Sigmoid colon (tissue), 7 donors: Measurements from ENCODE around the gene CADM4. TPM values are rescaled to one million over a fixed set of nuclear protein-coding genes. Genes with fewer than 3 reads are reported as not detected.
"Not testable (repeated sequence)": the region's sequence is repeated elsewhere in the genome, so short reads cannot be mapped to it uniquely, and the experiment has no call there.

Experiments used
- DNase-seq: peaks from one replicate; pipeline ENCODE4 v3.0.0-alpha.2; 2019
- H3K27ac ChIP-seq, 4 donors: fragments of 200-600 bp; sonication (generic); one replicate each; pipeline ENCODE4 v1.5.1; 2016 to 2019; ENCODE audit warnings: mild to moderate bottlenecking in 1 of 4
- H3K27me3 ChIP-seq, 3 donors: fragments of 200-600 bp; sonication (generic); one replicate each; pipeline ENCODE4 v1.5.1; 2019; ENCODE audit warnings: mild to moderate bottlenecking in 1 of 3
- H3K36me3 ChIP-seq, 4 donors: fragments of 200-600 bp; sonication (generic); one replicate each; pipeline ENCODE4 v1.5.1; 2016 to 2019
- H3K4me1 ChIP-seq, 4 donors: fragments of 200-600 bp; sonication (generic); one replicate each; pipeline ENCODE4 v1.5.1; 2017 to 2019
- H3K4me3 ChIP-seq, 4 donors: fragments of 200-600 bp; sonication (generic); one replicate each; pipeline ENCODE4 v1.5.1; 2017 to 2019; ENCODE audit warnings: mild to moderate bottlenecking in 2 of 4, moderate library complexity in 1 of 4
- H3K9me3 ChIP-seq, 4 donors: fragments of 200-600 bp in 3 of 4; sonication (generic) in 3 of 4; one replicate each; pipeline versions ENCODE4 v1.5.1 to v1.6.1; 2013 to 2019
- CTCF ChIP-seq, 4 experiments: fragments of 450-650 bp in 3 of 4; fragments of 200-600 bp in 1 of 4; IDR thresholded peaks; one replicate each; pipeline ENCODE4 v1.5.1; 2016 to 2019; ENCODE audit warnings: antibody characterized with exemption in 4 of 4, mild to moderate bottlenecking in 3 of 4, moderate library complexity in 2 of 4
- EP300 ChIP-seq, 4 donors: sonication (generic); formaldehyde crosslinking; IDR thresholded peaks; one replicate each; pipeline ENCODE4 v1.6.1; 2017; ENCODE audit warnings: antibody characterized with exemption in 4 of 4
- POLR2A ChIP-seq, 2 donors: fragments of 450-650 bp; IDR thresholded peaks; one replicate each; pipeline ENCODE4 v1.6.1; 2016; ENCODE audit warnings: antibody characterized with exemption in 2 of 2, mild to moderate bottlenecking in 2 of 2, moderate library complexity in 2 of 2
- POLR2AphosphoS5 ChIP-seq, 4 donors: sonication (generic); formaldehyde crosslinking; IDR thresholded peaks; one replicate each; pipeline ENCODE4 v1.6.1; 2017; ENCODE audit warnings: antibody characterized with exemption in 4 of 4
- WGBS, 2 donors: extraction: QIAGEN DNeasy Blood & Tissue Kit; methylation state at CpG; one replicate each; pipeline ENCODE4 v1.1.7; 2013; 5-methylcytosine and 5-hydroxymethylcytosine counted together
- intact Hi-C: fragments of 100-400 bp; cut with DNase I; formaldehyde crosslinking; loops from one replicate; pipeline ENCODE4 v1.15.1; 2023
- polyA plus RNA-seq, 3 donors: library from polyadenylated mRNA; stranded (reverse); fragments of 200-250 nt; gene quantifications; one replicate each; pipeline ENCODE4 v1.2.3, GENCODE V29; 2013
- total RNA-seq, 4 donors: library from RNA; depleted of rRNA; stranded (reverse); fragments of >200 nt; gene quantifications; one replicate each; pipeline ENCODE4 v1.1.0, GENCODE V29; 2016
- donor health status: healthy with polysubstance abuse.
- donor health status: Bipolar disorder and iron deficiency.
- donor health status: healthy.

CADM4 gene
- total and polyA plus RNA-seq, 7 donors, result 0.92 to 21.7 (median 16.4) TPM

DNA sequence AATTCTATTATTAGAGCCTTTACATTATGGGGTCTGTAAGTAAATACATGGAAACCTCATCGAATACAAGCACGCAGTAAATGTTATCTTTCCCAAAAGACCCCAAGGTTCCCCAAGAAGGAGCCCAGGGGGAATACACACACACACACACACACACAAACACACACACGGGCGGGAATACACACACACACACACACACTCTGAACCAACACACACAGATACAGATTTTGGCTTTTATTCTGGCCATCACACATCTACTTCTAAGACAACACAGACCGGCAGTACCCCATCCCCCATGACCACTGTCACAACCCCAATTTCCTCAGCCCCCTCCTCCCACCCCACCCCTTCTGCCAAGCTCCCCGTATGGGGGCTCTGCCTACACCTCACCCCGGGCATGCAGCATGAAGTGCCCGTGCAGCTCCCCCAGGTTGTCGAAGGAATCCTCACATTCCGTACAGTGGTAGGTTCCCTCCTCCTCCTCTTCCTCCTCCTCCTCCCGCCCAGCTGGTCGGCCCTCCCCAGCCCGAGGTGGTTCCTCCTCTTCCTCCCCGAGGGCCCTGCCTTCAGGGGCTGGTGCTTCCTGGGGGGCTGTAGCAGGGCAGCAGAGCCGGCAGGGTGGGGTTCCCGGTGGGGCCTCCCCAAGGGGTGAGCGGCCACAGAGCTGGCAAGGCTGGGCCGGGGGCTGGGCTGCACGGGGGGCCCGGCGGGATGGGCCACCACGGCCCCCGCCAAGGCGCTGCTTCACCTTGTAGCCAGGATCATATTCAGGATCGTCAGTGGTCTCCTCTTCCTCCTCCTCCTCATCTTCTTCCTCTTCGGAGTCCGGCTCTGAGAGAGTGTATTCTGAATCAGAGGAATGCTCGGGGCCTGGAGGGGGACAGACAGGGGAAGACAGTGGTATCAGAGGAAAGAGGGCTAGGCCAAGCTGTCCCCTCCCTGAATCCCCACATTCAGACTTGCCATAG, 32.1 kb downstream of the CADM4 start:
- WGBS, 2 donors, result 63 to 85% methylated on average over 28 of the region's 28 CpGs
- Histone ChIP-seq H3K4me3 (no peak overlapping the region), H3K36me3 (peaks cover 0 to 38% (median 16%) of the 10 kb centered on the region in 4 donors), H3K4me1 (no peaks in the 10 kb centered on the region), H3K9me3 (no peaks in the 10 kb centered on the region), H3K27me3 (no peaks in the 10 kb centered on the region), H3K27ac (no peak overlapping the region)
- no peak for DNase-seq
- intact Hi-C loops, result no loop called here
- TF ChIP-seq EP300 (IDR thresholded peaks at IDR 0.05) (no peak), CTCF (IDR thresholded peaks at IDR 0.05) (no peak), POLR2A (IDR thresholded peaks at IDR 0.05) (no peak), POLR2AphosphoS5 (IDR thresholded peaks at IDR 0.05) (no peak)

DNA sequence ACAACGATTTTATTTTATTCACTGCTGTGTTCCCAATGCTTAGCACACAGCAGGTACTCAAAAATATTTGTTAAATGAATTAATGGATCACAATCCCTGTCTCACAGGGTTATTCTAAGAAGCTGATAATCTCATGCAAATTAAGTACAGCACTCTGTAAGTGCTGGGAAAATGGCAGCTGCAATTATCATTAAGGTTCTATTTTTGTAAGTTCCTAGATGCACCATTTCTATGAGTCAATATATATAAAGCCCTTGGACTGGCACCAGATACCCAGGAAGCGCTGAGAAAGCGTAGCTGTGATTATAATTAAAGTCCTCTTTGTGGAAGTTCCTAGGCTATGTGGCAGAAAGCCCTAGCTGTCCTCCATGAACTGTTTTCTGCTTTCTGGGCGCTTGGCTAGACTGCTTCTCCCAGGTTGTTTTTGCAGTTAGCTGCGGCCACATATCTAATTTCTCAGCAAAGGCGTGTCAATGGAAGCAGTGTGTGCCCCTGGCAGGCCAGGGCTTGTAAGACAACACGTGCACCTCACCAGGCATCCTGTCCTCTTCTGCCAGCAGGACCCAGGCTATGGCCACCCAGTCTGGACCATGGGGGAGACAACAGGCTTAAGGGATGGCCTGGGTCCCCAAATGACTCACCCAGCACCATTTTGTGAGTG, 33.0 kb downstream of the CADM4 start:
- peaks cover 0 to 38% (median 10%) of the 10 kb centered on the region in 4 donors for H3K36me3 ChIP-seq
- no peak for DNase-seq
- no peaks in the 10 kb centered on the region for H3K27me3 ChIP-seq
- no peak overlapping the region for H3K4me3 ChIP-seq
- H3K9me3 ChIP-seq, result no peaks in the 10 kb centered on the region
- 89 to 95% methylated on average over 7 of the region's 7 CpGs for WGBS, 2 donors
- H3K4me1 ChIP-seq, result no peaks in the 10 kb centered on the region
- no peak for TF ChIP-seq EP300 (IDR thresholded peaks at IDR 0.05)
- intact Hi-C loops, result no loop called here
- no peak overlapping the region for H3K27ac ChIP-seq

DNA sequence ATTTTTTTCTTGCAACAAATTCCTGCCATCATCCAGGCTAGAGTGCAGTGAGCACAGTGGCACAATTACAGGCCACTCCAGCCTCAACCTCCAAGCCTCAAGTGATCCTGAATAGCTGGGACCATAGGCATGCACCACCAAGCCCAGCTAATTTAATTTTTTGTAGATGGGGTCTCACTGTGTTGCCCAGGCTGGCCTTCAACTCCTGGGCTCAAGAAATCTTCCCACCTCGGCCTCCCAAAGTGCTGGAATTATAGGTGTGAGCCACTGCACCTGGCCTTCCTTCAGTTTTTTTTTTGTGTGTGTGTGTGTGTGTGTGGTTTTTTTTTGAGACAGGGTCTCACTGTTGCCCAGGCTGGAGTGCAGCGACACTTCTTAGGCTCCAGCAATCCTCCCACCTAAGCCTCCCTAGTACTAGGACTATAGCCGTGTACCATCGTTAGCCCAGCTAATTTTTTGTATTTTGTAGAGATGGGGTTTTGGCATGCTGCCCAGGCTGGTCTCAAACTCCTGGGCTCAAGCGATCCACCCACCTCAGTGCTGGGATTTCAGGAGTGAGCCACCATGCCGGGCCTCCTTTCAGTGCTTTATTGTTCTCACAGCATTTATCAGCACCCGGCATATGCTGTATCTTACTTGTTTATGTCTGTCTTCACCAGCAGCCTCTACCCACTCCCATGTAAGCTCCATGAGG, 33.6 kb downstream of the CADM4 start:
- H3K4me1 ChIP-seq, result no peaks in the 10 kb centered on the region
- intact Hi-C loops, result no loop called here
- H3K27ac ChIP-seq, result no peak overlapping the region
- no peak for TF ChIP-seq POLR2AphosphoS5 (IDR thresholded peaks at IDR 0.05)
- TF ChIP-seq EP300 (IDR thresholded peaks at IDR 0.05), result no peak
- TF ChIP-seq CTCF (IDR thresholded peaks at IDR 0.05), result no peak
- no peak for TF ChIP-seq POLR2A (IDR thresholded peaks at IDR 0.05)
- no peaks in the 10 kb centered on the region for H3K27me3 ChIP-seq
- H3K4me3 ChIP-seq, result no peak overlapping the region
- WGBS, 2 donors, result 84 to 86% methylated on average over 7 of the region's 7 CpGs
- peaks cover 0 to 42% (median 10%) of the 10 kb centered on the region in 4 donors for H3K36me3 ChIP-seq
- no peak for DNase-seq
- no peaks in the 10 kb centered on the region for H3K9me3 ChIP-seq

GRCh38 chr19:43600326-43600725, 39.3 kb downstream of the CADM4 start:
- intact Hi-C loops, H3K27me3 ChIP-seq, H3K9me3 ChIP-seq, H3K4me3 ChIP-seq, DNase-seq, H3K27ac ChIP-seq: not testable (repeated sequence)
- peaks cover 0 to 19% (median 14%) of the 10 kb centered on the region in 4 donors for H3K4me1 ChIP-seq
- 86 to 88% methylated on average over 5 of the region's 5 CpGs for WGBS, 2 donors
- H3K36me3 ChIP-seq, result peaks cover 0 to 43% (median 5%) of the 10 kb centered on the region in 4 donors

DNA sequence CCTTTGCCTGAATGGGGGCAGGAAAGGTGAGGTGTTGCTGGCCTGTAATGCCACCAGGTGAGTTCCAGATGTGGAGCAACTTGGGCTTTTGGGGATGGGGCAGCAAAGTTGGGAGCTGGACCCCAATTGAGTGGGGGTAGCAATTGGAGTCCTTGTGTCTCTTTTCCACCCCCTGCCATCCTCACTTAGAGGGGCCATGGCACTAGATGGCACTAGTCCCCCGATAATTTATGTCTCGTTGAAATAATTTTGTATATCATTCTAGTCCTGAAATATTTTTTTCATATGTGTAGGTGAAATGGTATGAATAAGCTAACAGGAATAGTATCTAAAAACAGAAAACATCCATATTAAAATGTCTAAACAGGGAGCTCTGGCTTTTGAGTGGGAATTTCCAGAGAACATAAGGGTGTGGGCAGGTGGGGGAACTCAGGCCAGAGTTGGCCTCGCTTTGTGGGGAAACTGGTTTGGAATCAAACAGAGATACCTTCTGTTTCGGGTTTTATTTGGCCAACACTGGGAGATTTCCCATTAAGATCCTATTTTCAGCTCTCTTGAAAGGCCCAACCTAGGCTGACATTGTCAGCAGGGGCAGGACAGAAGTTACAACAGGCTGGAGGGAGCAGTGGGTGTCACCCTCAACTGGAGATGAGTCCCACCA, 39.9 kb downstream of the CADM4 start:
- H3K36me3 ChIP-seq, result peaks cover 0 to 43% (median 5%) of the 10 kb centered on the region in 4 donors
- intact Hi-C loops, result loop anchor here (5.0 kb wide), 1 partner anchor 43 kb away; no protein-coding TSS in a partner anchor
- no peak for TF ChIP-seq CTCF (IDR thresholded peaks at IDR 0.05)
- TF ChIP-seq POLR2A (IDR thresholded peaks at IDR 0.05), result no peak
- TF ChIP-seq POLR2AphosphoS5 (IDR thresholded peaks at IDR 0.05), result no peak
- TF ChIP-seq EP300 (IDR thresholded peaks at IDR 0.05), result no peak
- no peaks in the 10 kb centered on the region for H3K27me3 ChIP-seq
- H3K4me1 ChIP-seq, result peaks cover 0 to 25% (median 19%) of the 10 kb centered on the region in 4 donors
- H3K4me3 ChIP-seq, result no peak overlapping the region
- WGBS, 2 donors, result 89 to 94% methylated on average over 4 of the region's 4 CpGs
- H3K27ac ChIP-seq, result no peak overlapping the region
- H3K9me3 ChIP-seq, result no peaks in the 10 kb centered on the region
- DNase-seq, result no peak
